ENCODE measurements around the gene FAU. TPM values are rescaled to one million over a fixed set of nuclear protein-coding genes. Genes with fewer than 3 reads are reported as not detected.

FAU gene
- total RNA-seq, 1 experiment from 2014 or later = 1,073 TPM

DNA sequence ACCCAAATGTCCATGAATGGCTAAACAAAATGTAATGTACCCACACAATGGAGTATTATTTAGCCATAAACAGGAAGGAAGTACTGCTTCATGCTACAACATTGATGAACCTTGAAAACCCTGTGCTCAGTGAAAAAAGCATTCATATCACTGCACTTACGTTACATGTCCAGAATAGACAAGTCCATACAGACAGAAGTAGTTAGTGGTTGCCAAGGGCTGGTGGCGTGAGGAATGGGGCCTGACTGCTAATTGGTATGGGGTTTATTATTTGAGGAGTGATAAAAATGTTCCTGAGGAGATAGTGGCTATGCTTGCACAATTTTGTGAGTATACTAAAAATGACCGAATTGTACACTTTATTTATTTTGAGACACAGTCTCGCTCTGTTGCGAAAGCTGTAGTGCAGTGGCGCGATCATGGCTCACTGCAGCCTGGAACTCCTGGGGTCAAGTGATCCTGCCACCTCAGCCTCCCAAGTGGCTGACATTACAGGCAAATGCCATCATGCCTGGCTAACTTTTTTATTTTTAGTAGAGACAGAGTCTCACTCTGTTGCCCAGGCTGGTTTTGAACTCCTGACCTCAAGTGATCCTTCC is 20.1 kb upstream of the FAU start:
- Histone ChIP-seq H3K4me2 (ENCODE audit: low read length) (no peak overlapping the region), H3K9me3 (ENCODE audit: control insufficient read depth in 1 of 2, insufficient read depth in 1 of 2, low read depth in 1 of 2, low read length in 2 of 2) (peaks cover 0 to 2% of the 10 kb centered on the region in 2 experiments; a peak in 1 of 4 replicates), H3K4me3 (replicated peaks in 1 of 2; ENCODE audit: low read depth in 1 of 2, low read length in 2 of 2) (no peak overlapping the region), H3K4me1 (ENCODE audit: control insufficient read depth in 1 of 2, insufficient read depth in 2 of 2, low read length in 2 of 2) (no peaks in the 10 kb centered on the region), H3K36me3 (ENCODE audit: control insufficient read depth in 1 of 2, insufficient read depth in 2 of 2, low read length in 2 of 2) (no peaks in the 10 kb centered on the region), H4K20me1 (ENCODE audit: insufficient read depth) (no peaks in the 10 kb centered on the region), H3K9me2 (ENCODE audit: insufficient read depth) (no peaks in the 10 kb centered on the region), H3K27me3 (ENCODE audit: insufficient read depth, low read length) (no peaks in the 10 kb centered on the region), H3K9ac (ENCODE audit: low read length) (no peak overlapping the region), H3K79me2 (ENCODE audit: insufficient read depth, low read length) (no peaks in the 10 kb centered on the region), H2AFZ (ENCODE audit: low read depth, low read length, poor library complexity, severe bottlenecking) (no peak overlapping the region), H3K27ac (ENCODE audit: low read depth, low read length) (no peak overlapping the region)
- ChIA-PET CTCF (no interaction called here), RAD21 (ENCODE audit: low non-redundant PET in 1 of 2, low total read pairs in 2 of 2, uncharacterized antibody in 2 of 2, unreplicated experiment in 2 of 2) (no interaction called here), POLR2A (no interaction called here)
- TF ChIP-seq, protein P1, sequence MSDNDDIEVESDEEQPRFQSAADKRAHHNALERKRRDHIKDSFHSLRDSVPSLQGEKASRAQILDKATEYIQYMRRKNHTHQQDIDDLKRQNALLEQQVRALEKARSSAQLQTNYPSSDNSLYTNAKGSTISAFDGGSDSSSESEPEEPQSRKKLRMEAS (IDR thresholded peaks at IDR 0.05) = no peak
- no TSS peak for BruUV-seq (replicated peaks)
- intact Hi-C loops (cut with micrococcal nuclease) = no loop called here
- DNase-seq (ENCODE audit: low read depth, low spot score) = no peak
- no peak for ATAC-seq

DNA sequence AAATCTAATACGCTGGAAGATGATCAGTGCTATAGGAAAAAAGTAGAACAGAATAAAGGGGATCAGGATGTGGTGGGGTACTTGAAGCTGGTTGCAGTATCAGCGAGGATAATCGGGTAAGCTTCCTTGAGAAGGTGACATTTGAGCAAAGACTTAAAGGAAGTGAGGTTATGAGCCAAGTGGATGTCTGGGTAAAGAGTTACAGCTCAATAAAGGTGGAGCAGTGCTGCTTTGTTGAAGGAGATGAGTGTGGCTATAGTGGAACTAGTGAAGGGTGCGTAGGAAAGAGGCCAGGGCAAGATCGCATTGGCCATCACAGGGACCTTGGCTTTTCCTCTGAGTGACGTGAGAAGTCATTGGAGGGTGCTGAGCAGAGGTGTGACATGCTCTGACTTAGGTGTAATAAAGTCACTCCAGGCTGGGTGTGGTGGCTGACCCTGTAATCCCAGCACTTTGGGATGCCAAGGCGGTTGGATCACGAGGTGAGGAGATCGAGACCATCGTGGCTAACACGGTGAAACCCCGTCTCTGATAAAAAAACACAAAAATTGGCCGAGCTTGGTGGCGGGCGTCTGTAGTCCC is 14.7 kb upstream of the FAU start:
- POLR2A ChIA-PET = interaction anchor here (1.4 to 4.1 kb wide), 5 partner anchors 8 to 38 kb away, joined by 4 to 52 read pairs (median 12); partner anchors contain the start of genes FAU, MRPL49 and SPDYC
- no peak overlapping the region for H2AFZ ChIP-seq (ENCODE audit: low read depth, low read length, poor library complexity, severe bottlenecking)
- H3K9ac ChIP-seq (ENCODE audit: low read length) = no peak overlapping the region
- no peaks in the 10 kb centered on the region for H3K9me3 ChIP-seq (ENCODE audit: control insufficient read depth in 1 of 2, insufficient read depth in 1 of 2, low read depth in 1 of 2, low read length in 2 of 2)
- no peak overlapping the region for H3K27ac ChIP-seq (ENCODE audit: low read depth, low read length)
- H3K4me2 ChIP-seq (ENCODE audit: low read length) = no peak overlapping the region
- peaks cover 9 to 28% of the 10 kb centered on the region in 2 experiments; a peak in 3 of 4 replicates for H3K4me1 ChIP-seq (ENCODE audit: control insufficient read depth in 1 of 2, insufficient read depth in 2 of 2, low read length in 2 of 2)
- peaks cover 27% of the 10 kb centered on the region for H3K79me2 ChIP-seq (ENCODE audit: insufficient read depth, low read length)
- no peak for DNase-seq (ENCODE audit: low read depth, low spot score)
- H3K27me3 ChIP-seq (ENCODE audit: insufficient read depth, low read length) = no peaks in the 10 kb centered on the region
- RAD21 ChIA-PET (ENCODE audit: low non-redundant PET in 1 of 2, low total read pairs in 2 of 2, uncharacterized antibody in 2 of 2, unreplicated experiment in 2 of 2) = no interaction called here
- H4K20me1 ChIP-seq (ENCODE audit: insufficient read depth) = no peaks in the 10 kb centered on the region
- ATAC-seq = no peak
- H3K9me2 ChIP-seq (ENCODE audit: insufficient read depth) = no peaks in the 10 kb centered on the region
- peaks cover 4 to 11% of the 10 kb centered on the region in 2 experiments; a peak in 2 of 4 replicates for H3K36me3 ChIP-seq (ENCODE audit: control insufficient read depth in 1 of 2, insufficient read depth in 2 of 2, low read length in 2 of 2)
- H3K4me3 ChIP-seq (replicated peaks in 1 of 2; ENCODE audit: low read depth in 1 of 2, low read length in 2 of 2) = no peak overlapping the region
- intact Hi-C loops (cut with micrococcal nuclease) = no loop called here
- CTCF ChIA-PET = interaction anchor here (2.6 kb wide), 1 partner anchor 44 kb away, joined by 9 read pairs; no protein-coding TSS in a partner anchor
- no TSS peak for BruUV-seq (replicated peaks)
- TF ChIP-seq, protein P1 (IDR thresholded peaks at IDR 0.05) = no peak
- TF ChIP-seq EZH2 (IDR thresholded peaks at IDR 0.05) (no peak), REST (IDR thresholded peaks at IDR 0.05; ENCODE audit: low read depth) (no peak), ATF3 (IDR thresholded peaks at IDR 0.05) (no peak), CTCF (IDR thresholded peaks at IDR 0.05 in 2 of 3, conservative IDR thresholded peaks at IDR 0.05 in 1 of 3; ENCODE audit: borderline replicate concordance in 1 of 3, insufficient read depth in 1 of 3, low read depth in 2 of 3, low read length in 2 of 3) (no peak), EGR1 (IDR thresholded peaks at IDR 0.05; ENCODE audit: low read depth) (no peak), EZH2phosphoT487 (IDR thresholded peaks at IDR 0.05; ENCODE audit: borderline replicate concordance) (no peak), RAD21 (IDR thresholded peaks at IDR 0.05; ENCODE audit: low read depth) (no peak), CEBPB (IDR thresholded peaks at IDR 0.05; ENCODE audit: low read depth) (no peak), ELF1 (IDR thresholded peaks at IDR 0.05; ENCODE audit: borderline replicate concordance, low read depth) (no peak), CBX3 (IDR thresholded peaks at IDR 0.05; ENCODE audit: low read depth) (no peak), SIN3A (IDR thresholded peaks at IDR 0.05; ENCODE audit: low read depth) (no peak), SRF (IDR thresholded peaks at IDR 0.05; ENCODE audit: low read depth) (no peak)

All from HCT116 (cell line).